Stimulated activated CD4-positive, alpha-beta T cell treated with anti-CD3 and anti-CD28 coated beads, TNF-alpha, amount 100 ng/mL, for 48 hours (primary cell): ENCODE data around the gene HHATL.

Experiments used
- DNase-seq, 3 donors: peaks; one replicate each; pipeline ENCODE4 v3.0.0-alpha.2; 2020; ENCODE audit warnings: low read depth in 3 of 3

HHATL gene

DNA sequence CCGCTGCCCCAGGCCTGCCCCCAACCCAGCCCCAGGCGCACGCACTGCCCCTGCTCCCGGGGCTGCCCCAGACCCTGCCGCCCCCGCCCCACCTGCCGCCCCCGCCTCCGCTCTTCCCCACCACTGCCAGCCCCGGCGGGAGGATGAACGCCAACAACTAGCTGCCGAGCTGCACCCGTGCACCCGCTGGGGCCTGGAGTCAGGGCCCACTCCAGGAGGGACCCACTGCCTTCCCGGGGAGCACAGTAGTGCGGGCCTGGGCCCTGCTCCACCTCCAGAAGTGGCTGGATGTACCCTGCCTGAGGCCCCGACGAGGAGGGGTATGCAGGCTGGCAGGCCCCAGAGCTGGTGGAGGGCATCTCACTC, 38.2 kb downstream of the HHATL start:
- no peak for DNase-seq

DNA sequence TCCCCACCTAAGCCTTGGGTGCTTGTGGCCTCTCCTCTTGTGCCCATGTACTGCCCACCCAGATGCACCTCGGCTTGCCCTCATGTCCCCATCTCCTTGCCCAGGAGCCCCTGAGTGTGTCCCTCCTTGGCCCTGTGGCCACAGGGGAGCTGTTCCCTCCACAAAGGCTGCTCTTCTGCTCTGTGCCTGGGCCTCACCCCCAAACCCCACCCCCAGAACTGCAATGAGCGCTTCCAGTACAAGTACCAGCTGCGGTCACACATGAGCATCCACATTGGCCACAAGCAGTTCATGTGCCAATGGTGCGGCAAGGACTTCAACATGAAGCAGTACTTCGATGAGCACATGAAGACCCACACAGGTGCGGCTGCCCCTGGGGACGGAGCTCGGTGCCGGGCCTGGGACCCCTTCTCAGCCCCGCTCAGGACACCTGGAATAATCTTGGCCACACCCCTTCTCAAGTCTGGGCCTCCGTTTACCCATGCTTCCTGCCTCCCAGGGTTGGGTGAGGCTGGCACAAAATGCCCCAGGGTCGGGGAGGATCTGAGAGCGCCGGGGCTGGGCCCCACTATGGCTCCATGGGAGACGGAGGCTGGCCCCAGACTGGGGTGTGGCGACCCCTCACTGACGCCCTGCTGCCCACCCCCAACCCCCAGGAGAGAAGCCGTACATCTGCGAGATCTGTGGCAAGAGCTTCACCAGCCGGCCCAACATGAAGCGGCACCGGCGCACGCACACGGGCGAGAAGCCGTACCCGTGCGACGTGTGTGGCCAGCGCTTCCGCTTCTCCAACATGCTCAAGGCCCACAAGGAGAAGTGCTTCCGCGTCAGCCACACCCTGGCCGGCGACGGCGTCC, 38.8 kb downstream of the HHATL start:
- no peak for DNase-seq

DNA sequence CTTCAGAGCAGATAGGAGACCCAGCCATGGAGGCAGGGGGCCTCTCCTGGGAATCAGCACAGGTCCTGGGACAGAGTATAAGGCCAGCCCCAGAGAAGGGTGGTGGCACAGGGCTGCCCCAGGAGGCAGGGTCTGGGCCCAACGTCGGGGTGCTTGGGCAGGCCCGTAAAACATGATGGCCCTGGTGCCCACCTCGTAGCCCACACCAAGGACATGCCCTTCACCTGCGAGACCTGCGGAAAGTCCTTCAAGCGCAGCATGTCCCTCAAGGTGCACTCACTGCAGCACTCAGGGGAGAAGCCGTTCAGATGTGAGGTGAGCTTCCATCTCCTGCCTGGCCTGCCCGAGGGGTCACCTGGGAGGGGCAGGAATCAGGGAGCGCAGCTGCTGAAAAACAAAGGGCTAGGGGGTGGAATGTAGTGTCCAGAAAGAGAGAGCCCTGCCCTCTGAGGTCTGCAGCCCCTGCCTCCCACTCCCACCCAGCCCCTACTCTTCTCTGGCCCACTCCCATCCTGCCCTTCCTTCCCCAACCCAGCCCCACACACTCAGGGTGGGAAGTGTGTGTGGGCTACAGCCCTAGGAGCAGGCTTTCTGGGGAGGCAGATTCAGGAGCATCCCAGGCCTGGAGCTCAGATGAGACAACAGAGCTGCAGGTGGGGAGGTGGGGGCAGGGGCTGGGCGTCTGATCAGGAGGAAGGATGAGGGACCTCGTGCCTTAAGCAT, 39.6 kb downstream of the HHATL start:
- DNase-seq, result no peak

DNA sequence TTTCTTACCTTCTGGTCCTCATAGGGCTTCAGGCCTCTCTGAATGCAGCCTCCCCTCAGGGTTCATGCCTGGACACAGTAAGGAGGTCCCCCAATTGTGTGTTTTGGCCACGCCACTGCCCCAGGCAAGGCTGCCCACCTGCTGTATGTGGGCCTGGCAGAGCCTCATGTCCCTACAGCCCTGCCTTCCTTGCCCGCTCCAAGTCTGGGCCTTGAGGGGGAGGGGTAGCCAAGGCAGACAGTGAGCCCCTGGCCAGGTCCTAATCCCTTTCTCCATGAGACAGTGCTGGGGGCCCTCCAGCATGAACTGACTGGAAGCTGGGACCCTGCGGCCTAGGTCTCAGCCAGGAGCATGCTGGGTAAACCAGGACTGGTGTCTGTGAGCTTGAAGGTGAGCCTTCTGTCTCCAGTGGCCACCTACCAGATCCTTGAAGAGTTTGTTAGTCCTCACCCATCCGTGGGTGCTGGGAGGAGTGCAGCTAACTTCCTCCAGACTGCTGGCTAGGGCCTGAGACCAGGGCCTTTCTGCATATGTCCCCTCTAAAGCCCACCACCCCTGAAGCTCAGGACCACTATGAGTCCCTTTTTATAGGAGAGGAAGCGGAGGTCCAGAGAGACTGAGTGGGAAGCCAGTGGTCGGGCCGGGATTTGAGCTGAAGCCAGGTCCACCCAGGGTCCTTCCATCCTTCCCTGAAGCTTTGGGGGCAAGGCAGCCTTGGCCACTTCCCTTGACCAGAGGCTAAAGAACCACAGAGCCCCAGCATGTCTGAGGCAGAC, 40.4 kb downstream of the HHATL start:
- no peak for DNase-seq

DNA sequence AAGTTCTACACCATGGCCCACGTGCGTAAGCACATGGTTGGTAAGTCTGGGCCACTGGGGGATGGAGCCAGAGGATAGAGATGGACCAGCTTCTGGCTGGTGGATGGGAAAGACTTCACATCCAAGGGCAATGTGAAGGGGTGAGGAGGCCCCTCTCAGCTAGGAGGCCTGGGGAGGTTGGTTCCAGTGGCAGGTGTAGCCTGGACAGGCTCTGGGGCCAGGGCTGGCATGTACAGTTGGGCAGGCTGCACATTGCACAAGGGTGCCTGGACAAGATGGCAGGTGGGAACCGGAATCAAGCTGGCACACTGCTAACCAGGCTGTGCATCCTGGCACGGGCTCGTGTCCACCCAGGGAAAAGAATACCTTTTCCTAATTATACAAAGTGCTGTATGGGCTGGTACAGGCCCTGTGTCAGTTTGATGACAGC, 41.0 kb downstream of the HHATL start:
- DNase-seq, result no peak

DNA sequence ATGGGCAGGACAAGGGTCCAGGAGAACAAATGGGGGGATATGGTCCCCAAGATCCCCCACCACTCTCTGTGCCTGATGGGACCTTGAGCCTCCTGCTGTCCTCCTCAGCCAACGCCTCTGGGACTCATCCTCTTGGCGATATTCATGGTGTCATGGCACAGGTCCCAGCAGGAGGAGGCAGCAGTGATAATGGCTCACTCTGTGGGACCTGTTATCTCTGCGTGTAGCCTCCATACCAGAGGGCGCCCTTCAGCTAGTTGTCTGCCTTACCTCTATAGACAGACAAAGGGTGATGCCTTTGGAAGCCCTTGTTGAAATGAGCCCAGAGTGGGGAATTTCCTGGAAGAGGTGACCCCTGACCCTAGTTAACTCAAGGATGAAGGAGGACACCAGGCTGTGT, 41.7 kb downstream of the HHATL start:
- DNase-seq, result no peak

DNA sequence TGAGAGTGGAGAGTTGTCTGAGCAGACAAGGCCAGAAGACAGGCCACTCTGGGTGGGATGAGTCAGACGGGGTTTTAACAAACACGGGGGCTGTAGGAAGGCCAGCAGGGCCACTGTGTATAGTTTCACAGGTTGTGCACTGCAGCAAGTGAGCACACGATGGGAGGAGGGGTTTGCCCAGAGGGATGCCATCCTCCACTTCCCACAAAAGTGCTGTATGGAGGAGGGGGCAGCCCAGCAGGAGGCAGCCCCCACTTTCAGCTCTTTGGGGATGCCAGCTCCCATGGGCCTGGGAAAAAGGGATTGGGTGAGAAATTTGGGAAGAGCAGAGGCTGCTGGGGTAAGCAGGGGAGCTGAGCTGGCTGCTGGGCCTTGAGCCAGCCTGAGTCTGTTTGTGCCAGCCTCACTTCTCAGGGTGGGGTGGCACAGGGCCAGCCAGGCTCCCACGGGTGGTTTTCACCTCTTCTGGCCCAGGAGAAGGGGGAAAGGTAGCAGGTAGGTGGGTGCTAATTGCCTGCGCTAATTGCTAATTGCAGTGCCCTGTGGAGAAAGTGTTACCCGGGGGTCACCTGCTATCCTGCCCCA, 42.4 kb downstream of the HHATL start:
- DNase-seq, result no peak

DNA sequence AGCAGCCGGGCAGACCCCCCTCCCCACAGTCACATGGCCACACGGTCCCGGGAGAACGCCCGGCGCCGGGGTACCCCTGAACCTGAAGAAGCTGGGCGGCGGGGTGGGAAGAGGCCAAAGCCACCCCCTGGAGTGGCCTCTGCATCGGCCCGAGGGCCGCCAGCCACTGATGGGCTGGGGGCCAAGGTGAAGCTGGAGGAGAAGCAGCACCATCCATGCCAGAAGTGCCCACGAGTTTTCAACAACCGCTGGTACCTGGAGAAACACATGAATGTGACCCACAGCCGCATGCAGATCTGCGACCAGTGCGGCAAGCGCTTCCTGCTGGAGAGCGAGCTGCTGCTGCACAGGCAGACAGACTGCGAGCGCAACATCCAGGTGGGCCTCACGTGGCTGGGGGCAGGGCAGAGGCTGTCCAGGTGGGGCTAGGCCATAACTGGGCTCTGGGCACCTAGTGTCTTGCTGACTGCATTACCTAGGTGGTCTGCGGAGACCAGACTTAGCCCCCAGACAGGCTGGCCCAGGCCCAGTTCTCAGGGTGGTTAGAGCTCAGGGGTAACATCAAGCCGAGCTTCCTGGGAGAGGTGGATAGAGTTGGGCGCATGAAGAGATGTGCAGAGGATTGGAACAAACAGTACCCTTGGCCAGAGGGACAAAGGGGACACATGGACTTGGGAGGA, 43.0 kb downstream of the HHATL start:
- DNase-seq, result no peak

DNA sequence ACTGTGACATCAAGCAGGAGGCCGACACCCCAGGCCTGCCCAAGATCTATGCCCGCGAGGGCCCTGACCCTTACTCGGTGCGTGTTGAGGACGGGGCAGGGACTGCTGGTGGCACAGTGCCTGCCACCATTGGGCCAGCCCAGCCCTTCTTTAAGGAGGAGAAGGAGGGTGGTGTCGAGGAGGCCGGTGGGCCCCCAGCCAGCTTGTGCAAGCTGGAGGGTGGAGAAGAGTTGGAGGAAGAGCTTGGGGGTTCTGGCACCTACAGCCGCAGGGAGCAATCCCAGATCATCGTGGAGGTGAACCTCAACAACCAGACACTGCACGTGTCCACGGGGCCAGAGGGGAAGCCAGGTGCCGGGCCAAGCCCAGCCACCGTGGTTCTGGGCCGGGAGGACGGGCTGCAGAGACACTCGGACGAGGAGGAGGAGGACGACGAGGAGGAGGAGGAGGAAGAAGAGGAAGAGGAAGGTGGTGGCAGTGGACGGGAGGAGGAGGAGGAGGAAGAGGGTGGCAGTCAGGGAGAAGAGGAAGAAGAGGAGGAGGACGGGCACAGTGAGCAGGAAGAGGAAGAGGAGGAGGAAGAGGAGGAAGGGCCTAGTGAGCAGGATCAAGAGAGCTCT, 43.7 kb downstream of the HHATL start:
- no peak for DNase-seq

DNA sequence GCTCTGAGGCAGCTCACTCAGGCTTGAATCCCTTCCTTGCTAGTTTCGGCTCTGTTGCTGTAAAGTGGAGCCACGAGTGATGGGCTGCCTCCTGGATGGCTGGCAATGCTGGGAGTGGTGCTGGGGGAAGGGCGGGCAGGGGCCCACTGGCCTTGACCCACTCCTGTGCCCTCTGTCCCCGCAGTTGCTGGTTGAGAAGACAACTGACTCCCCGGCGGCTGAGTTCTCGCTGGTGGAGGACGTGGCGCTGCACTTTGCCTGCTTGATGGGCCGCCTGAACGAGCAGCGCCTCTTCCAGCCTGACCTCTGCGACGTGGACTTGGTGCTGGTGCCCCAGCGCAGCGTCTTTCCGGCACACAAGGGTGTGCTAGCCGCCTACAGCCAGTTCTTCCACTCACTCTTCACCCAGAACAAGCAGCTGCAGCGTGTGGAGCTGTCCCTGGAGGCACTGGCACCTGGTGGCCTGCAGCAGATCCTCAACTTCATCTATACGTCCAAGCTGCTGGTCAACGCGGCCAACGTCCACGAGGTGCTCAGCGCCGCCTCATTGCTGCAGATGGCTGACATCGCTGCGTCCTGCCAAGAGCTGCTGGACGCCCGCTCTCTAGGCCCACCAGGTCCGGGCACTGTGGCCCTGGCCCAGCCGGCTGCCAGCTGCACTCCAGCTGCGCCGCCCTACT, 44.4 kb downstream of the HHATL start:
- no peak for DNase-seq

DNA sequence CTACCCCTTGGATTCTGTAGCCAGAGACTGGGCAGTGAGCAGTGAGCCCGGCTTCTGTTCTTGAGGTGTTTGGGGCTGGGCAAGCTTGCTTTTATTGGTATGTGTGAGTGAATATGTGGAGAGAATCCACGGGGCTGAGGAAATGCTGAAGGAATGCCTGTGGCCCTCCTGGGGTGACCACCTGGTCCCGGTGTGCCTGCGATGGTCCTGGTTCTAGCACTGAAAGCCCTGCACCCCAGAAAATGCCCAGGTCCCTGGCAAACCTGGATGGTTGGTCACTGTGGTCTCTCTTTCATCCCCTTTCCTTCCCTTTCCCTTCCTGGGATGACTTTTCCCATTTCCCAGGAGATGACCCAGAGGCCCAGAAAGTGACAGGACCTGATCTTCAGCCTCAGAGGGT, 44.9 kb downstream of the HHATL start:
- DNase-seq, result no peak

DNA sequence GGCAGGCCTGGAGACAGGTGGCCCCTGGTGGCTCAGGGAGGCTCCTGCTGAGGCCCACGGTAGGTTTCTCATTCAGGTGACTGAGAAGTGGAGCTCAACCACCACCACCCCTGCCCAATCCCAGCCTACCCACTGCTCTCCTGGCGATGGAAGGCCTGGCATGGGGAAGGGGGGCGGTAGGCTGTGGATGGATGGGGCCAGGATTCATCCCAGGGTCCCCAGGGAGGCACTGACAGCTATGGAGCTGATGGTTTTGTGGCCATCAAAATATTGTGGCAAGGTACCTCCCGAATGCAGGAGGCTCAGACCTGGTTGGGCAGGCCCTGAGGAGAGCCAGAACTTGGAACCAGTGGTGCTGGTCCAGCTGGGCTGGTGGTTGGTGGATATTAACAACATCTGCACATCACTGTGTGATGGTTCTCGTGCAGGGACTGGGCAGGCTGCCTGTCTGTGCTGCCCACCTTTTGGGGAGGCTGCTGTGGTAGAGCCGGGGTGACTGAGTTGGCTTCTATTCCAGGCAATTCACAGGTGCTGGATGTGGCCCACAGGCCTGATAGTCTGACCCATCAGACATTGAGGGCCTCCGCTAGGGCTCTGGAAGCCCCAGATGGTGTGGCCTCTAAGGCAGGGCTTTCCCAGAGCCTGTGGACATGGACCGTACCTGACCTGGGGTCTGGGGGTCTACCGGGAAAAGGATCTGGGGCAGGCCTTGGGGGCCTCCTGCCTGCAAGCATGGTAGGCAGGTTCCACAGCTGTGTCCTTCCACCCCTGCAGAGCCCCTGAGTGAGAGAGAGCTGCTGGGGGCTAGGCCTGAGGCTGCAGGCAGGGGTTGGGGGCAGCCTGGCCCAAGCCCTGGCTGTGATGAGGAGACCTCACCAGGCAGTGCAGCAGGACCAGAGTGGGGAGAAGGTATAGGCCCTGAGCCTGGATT, 45.7 kb downstream of the HHATL start:
- DNase-seq, result no peak

DNA sequence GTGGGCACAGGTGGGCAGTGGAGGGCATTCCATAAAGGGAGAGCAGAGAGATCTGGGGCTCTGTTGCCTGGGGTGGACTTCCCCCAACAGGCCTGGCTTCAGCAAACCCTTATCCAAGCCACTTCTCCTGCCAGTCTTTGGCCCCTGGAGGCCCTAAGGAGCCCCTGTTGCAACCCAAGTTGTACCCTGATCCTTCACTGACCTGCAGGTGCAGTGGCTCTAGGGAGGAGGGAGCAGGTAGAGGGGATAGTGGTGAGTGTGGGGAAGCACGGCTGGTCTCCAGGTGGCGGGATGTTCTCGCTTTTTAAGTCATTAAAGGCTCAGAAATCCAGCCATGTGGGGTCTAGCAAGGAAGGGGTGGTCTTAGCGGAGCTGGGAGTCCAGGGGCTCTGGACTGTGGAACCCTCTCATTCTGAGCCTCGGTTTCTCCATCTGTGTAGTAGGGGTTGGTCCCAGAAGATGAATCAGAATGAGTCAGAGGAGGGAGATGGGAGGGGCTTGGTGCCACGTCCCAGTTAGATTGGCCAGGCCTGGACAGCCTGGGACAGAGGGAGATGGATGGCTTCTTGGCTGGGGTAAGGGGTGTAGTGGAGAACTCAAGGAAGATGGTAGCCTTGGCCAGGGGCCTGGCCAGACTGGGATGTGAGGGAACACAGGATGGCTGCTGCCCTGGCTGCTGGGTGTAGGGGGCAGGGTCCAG, 46.5 kb downstream of the HHATL start:
- no peak for DNase-seq

DNA sequence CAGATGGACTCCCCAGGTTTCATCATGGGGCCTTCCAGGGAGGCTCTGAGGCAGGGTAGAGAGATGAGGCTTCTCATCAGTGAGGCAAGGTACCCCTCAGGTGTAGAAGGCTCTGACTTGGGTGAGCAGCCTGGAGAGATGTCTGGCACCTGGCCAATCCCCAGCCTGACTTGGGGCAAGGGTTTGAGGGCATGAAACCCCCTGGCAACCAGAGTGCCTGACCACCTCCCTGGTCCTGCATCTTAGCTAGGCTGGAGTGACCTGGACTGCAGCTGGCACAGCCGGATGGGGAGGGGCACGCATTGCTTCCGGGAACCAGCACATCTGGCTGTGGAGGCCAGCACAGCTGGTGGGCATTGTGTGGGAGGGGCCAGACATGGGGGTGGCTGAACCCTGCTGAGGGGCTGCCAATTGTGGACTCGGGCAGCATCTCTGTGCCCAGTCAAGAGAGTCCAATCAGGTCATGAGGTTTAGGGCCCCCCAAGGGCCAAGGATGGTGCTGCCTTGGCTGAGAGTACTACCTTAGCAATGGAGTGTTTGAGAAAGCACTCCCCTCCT, 47.2 kb downstream of the HHATL start:
- no peak for DNase-seq

DNA sequence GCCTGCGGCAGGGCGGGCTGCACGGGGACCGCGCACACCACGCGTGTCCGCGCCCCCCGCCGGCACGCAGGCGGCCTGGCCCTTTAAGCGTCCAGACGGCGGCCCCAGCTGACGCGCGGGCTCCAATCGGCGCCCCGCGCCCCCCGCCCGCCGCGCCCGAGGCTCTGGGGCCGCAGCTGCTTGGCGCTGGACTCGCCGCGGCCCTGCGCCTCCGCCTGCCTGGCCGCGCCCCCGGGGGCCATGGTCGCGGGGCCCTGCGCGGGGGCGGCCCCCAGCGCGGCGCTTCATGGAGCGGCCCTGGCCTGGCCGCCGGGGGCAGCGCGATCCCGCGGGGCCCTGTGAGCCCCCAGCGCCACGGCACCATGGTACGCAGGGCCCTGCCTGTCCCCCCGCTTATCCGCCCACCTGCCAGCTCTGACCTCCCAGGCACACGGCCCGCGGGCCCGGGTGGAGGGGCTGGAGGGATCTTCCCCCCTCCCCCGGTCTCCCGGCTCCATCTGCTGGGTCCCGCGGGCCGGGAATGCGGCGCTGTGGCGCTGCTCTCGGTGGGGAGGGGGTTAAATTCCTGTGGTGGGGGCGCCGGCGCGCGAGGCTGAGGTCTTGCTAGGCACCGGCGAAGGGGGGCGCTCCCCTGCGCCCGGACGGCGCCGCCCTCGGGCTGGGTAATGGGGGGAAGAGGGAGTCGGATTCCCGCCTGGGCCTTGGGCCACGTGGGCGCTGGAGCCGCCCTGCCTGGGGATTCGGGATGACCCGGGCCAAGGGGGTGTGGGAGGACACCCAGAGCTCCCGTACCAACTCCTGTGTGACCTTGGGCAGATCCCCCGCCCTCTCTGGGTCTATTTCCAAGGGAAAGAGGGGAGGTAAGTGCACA, 48.0 kb downstream of the HHATL start:
- no peak for DNase-seq

DNA sequence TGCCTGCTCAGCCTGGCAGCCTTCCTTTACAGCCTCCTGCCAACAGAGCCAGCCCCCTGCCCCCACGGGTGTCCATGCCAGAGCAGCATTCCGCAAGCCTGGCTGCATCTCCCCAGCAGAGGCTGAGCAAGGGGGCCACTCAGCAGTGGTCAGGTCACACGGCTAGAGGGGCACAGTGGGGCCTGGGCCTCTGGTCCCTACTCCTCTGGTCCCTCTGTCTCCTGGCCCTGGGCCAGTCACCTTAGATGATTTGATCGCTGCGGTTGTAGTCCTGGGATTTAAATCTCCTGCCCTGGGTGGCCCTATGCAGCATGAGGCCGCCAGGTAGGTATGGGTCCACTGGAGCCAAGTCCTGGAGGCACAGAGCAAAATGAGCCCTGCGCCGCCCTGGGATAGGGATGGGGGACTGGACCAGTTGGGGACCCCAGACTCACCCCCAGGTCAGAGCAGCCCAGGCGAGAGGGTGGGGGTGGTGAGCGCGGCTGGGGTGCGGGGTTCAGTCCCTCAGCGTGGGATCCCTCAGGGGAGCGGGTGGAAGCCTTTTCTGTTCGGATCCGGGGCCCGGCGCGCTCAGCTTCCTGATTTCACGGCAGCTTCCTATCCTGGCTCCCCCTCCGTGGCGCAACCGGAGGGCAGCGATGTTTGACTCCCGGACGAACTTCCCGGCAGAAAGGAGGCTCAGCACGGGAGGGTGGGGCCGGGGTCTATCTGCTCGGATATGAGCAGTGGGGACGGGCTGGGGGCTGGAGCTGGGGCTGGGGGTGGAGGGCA, 48.9 kb downstream of the HHATL start, which contains the start of gene ZBTB47:
ZBTB47 (plus strand) TSS at position 138 of the 771 bp plus-strand sequence. CDS start 4,659 bp downstream, outside the sequence.
- no peak for DNase-seq

DNA sequence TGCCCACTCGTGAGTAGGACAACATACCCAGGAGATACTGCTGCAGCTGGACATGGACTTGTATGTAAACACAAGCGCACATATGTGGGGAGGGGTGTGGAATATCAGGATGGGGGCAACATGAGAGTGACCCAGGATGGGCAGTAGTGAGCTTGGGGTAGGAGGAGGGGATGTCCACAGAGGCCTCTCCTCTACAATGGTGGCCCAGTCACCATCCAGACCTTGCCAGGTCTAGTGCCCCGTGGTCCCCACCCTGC, 49.4 kb downstream of the HHATL start:
- DNase-seq, result no peak
